HG03280 (cell line): Measurements from ENCODE around the gene VPS13D.

ENCODE experiments used
- ATAC-seq: cut with Tn5 transposase; IDR thresholded peaks from one replicate; pipeline ENCODE4 v1.9.1; 2021; ENCODE audit warnings: mild to moderate bottlenecking, moderate library complexity; ENCODE audit not compliant: unreplicated experiment

VPS13D gene

GRCh38 chr1:12228979-12229378 lies 851 bp upstream of the VPS13D start:
- ATAC-seq = no peak

- no peak for ATAC-seq
Observed at GRCh38 chr1:12229386-12229834, 420 bp upstream of the VPS13D start.

GRCh38 chr1:12230549-12231275 lies 882 bp downstream of the VPS13D start:
- ATAC-seq = peak; percentile 16

- ATAC-seq = no peak
Observed at GRCh38 chr1:12231276-12231595, 1.4 kb downstream of the VPS13D start.

GRCh38 chr1:12232221-12232620 lies 2.4 kb downstream of the VPS13D start:
- no peak for ATAC-seq

GRCh38 chr1:12244078-12244477 lies 14.2 kb downstream of the VPS13D start:
- no peak for ATAC-seq

- no peak for ATAC-seq
Observed at GRCh38 chr1:12244585-12244984, 14.8 kb downstream of the VPS13D start.

GRCh38 chr1:12245116-12245515 lies 15.3 kb downstream of the VPS13D start:
- no peak for ATAC-seq

GRCh38 chr1:12245733-12246132 lies 15.9 kb downstream of the VPS13D start:
- ATAC-seq = no peak

GRCh38 chr1:12246584-12246983 lies 16.8 kb downstream of the VPS13D start:
- no peak for ATAC-seq

- no peak for ATAC-seq
Observed at GRCh38 chr1:12249181-12249580, 19.4 kb downstream of the VPS13D start.

- no peak for ATAC-seq
Observed at GRCh38 chr1:12249748-12250147, 19.9 kb downstream of the VPS13D start.

GRCh38 chr1:12251442-12251841 lies 21.6 kb downstream of the VPS13D start:
- ATAC-seq = no peak

GRCh38 chr1:12255913-12256312 lies 26.1 kb downstream of the VPS13D start:
- no peak for ATAC-seq

- no peak for ATAC-seq
Observed at GRCh38 chr1:12258272-12258671, 28.4 kb downstream of the VPS13D start.

GRCh38 chr1:12269351-12269750 lies 39.5 kb downstream of the VPS13D start:
- ATAC-seq = no peak

GRCh38 chr1:12271033-12271432 lies 41.2 kb downstream of the VPS13D start:
- ATAC-seq = no peak

- no peak for ATAC-seq
Observed at GRCh38 chr1:12272770-12273169, 42.9 kb downstream of the VPS13D start.

- ATAC-seq = no peak
Observed at GRCh38 chr1:12275370-12275769, 45.5 kb downstream of the VPS13D start.

GRCh38 chr1:12276225-12276624 lies 46.4 kb downstream of the VPS13D start:
- no peak for ATAC-seq

- ATAC-seq = no peak
Observed at GRCh38 chr1:12279003-12279402, 49.2 kb downstream of the VPS13D start.

- no peak for ATAC-seq
Observed at GRCh38 chr1:12279728-12280464, 50.1 kb downstream of the VPS13D start.

- ATAC-seq = no peak
Observed at GRCh38 chr1:12282142-12282541, 52.3 kb downstream of the VPS13D start.
